ENCODE results near the gene C14orf119. TPM values are rescaled to one million over a fixed set of nuclear protein-coding genes. Genes with fewer than 3 reads are reported as not detected.

Gene C14orf119
- total RNA-seq, 3 donors from 2014 or later: 29.6 to 34.4 (median 32.8) TPM

DNA sequence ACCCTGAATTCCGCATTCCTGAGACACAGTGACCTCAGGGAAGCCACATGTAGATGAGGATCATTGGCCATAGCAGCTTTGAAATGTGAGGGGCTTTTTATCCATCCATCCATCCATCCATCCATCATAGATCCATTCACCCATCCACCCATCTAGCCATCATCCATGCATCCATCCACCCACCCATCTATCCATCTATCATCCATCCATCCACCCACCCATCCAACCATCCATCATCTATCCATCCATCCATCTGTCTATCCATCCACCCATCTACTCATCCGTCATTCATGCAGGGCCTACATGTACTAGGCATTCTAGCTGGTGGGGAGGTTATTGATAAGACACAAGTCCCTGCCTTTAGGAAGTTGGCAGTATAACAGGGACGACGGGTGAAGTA is 51.7 kb downstream of the C14orf119 start:
- H3K27me3 ChIP-seq: no peaks in the 10 kb centered on the region
- H3K27ac ChIP-seq: peak overlapping the region; percentile 81 to 86

DNA sequence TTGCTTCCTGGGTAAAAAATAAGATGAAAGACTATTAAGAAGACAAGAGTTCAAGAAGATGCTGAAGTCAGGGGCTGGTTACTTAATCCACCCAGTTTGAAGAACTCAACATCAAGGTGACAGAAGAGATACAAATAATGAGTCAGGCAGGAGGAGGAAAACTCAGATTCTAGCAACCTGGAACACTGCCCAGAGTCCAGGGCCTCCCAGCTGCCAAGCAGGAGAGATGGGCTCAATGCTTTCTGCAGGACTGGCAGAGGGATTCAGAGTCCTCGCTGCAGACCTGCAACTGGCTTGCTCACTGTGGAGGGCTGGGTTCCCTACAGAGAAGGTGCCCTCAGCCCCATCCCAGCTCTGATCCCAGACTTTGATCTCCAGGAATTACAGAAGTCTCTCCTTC is 52.4 kb downstream of the C14orf119 start:
- H3K4me3 ChIP-seq: no peak overlapping the region
- no peaks in the 10 kb centered on the region for H3K9me3 ChIP-seq
- DNase-seq (ENCODE audit: low spot score in 2 of 2): no peak
- intact Hi-C loops (cut with DNase I; ENCODE audit: low total_unique reads): no loop called here
- H3K27ac ChIP-seq: peak overlapping the region; percentile 81 to 86
- TF ChIP-seq, protein P1, sequence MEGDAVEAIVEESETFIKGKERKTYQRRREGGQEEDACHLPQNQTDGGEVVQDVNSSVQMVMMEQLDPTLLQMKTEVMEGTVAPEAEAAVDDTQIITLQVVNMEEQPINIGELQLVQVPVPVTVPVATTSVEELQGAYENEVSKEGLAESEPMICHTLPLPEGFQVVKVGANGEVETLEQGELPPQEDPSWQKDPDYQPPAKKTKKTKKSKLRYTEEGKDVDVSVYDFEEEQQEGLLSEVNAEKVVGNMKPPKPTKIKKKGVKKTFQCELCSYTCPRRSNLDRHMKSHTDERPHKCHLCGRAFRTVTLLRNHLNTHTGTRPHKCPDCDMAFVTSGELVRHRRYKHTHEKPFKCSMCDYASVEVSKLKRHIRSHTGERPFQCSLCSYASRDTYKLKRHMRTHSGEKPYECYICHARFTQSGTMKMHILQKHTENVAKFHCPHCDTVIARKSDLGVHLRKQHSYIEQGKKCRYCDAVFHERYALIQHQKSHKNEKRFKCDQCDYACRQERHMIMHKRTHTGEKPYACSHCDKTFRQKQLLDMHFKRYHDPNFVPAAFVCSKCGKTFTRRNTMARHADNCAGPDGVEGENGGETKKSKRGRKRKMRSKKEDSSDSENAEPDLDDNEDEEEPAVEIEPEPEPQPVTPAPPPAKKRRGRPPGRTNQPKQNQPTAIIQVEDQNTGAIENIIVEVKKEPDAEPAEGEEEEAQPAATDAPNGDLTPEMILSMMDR (IDR thresholded peaks at IDR 0.05): no peak
- no peak for TF ChIP-seq POLR2A (IDR thresholded peaks at IDR 0.05)
- TF ChIP-seq POLR2AphosphoS5 (IDR thresholded peaks at IDR 0.05): no peak
- no peaks in the 10 kb centered on the region for H3K36me3 ChIP-seq
- peaks cover 6 to 10% of the 10 kb centered on the region in 2 donors for H3K4me1 ChIP-seq
- H3K27me3 ChIP-seq: no peaks in the 10 kb centered on the region

More for the DNA sequence above, 51.7 kb downstream of the C14orf119 start:
- intact Hi-C loops (cut with DNase I; ENCODE audit: low total_unique reads): no loop called here
- no peak for DNase-seq (ENCODE audit: low spot score in 2 of 2)
- Histone ChIP-seq H3K4me3 (no peak overlapping the region), H3K36me3 (no peaks in the 10 kb centered on the region), H3K9me3 (no peaks in the 10 kb centered on the region), H3K4me1 (peaks cover 3 to 16% of the 10 kb centered on the region in 2 donors)
- TF ChIP-seq POLR2A (IDR thresholded peaks at IDR 0.05) (no peak), POLR2AphosphoS5 (IDR thresholded peaks at IDR 0.05) (no peak)
- TF ChIP-seq, protein P1 (IDR thresholded peaks at IDR 0.05): no peak

DNA sequence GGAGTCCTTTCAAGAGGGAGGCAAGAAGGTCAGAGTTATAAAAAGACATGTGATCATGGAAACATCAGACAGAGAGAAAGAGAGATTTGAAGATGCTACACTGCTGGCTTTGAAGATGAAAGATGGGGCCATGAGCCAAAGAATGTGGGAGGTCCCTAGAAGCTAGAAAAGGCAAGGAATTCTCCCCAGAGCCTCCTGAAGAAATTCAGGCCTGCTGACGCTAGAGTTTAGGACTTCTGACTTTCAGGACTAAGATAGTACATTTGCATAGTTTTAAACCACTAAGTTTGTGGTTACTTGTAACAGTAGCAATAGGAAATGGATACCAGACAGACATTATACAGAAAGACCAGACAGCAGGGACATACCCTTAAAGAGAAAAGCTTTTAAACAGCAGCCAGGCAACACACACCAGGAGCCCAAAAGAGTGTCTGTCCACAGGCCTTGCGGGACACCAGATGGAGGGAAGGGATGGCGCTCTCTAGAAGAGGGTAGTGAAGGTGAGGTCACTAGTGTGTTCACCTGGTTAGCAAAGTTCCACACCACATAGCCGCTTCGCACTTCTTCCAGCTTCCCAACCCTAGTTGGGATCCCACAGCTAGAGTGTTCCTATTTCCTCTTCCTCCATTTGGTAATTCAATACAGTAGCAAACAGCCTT is 53.4 kb downstream of the C14orf119 start:
- intact Hi-C loops (cut with DNase I; ENCODE audit: low total_unique reads): no loop called here
- Histone ChIP-seq H3K4me1 (peaks cover 3 to 16% of the 10 kb centered on the region in 2 donors), H3K36me3 (no peaks in the 10 kb centered on the region), H3K9me3 (no peaks in the 10 kb centered on the region), H3K4me3 (no peak overlapping the region), H3K27ac (peak overlapping the region; percentile 45 to 87), H3K27me3 (no peaks in the 10 kb centered on the region)
- TF ChIP-seq POLR2A (IDR thresholded peaks at IDR 0.05) (no peak), POLR2AphosphoS5 (IDR thresholded peaks at IDR 0.05) (no peak)
- TF ChIP-seq, protein P1 (IDR thresholded peaks at IDR 0.05): no peak
- no peak for DNase-seq (ENCODE audit: low spot score in 2 of 2)

DNA sequence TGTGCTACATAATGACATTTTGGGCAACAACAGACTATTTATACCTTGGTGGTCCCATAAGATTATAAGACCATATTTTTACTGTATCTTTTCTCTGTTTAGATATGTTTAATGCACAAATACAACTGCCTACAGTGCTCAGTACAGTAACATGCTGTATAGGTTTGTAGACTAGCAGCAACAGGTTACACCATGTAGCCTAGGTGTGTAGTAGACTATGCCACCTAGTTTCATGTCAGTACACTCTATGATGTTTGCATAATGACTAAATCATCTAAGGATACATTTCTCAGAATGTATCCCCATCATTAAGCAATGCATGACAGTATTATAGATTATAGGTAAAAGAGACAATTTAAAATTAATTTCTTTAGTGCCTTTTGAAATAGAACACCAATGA is 54.4 kb downstream of the C14orf119 start:
- Histone ChIP-seq H3K36me3 (no peaks in the 10 kb centered on the region), H3K27ac (peak overlapping the region; percentile 54 to 87), H3K4me1 (peaks cover 3 to 16% of the 10 kb centered on the region in 2 donors), H3K4me3 (no peak overlapping the region), H3K9me3 (no peaks in the 10 kb centered on the region), H3K27me3 (no peaks in the 10 kb centered on the region)
- intact Hi-C loops (cut with DNase I; ENCODE audit: low total_unique reads): no loop called here
- TF ChIP-seq, protein P1 (IDR thresholded peaks at IDR 0.05): no peak
- TF ChIP-seq POLR2AphosphoS5 (IDR thresholded peaks at IDR 0.05) (no peak), POLR2A (IDR thresholded peaks at IDR 0.05) (no peak)
- no peak for DNase-seq (ENCODE audit: low spot score in 2 of 2)

Other genes starting within 250 kb of the C14orf119 start
- gene LRP10, start 223.8 kb upstream of the C14orf119 start, total RNA-seq: 10 to 100 TPM; 70.1 to 97.5 (median 82.3) TPM
- gene REM2, start 212.3 kb upstream of the C14orf119 start, total RNA-seq: 1 to 10 TPM in 2 of 3 donors, under 1 TPM in 1; 0.96 to 1.3 (median 1.2) TPM
- 100 to 1,000 TPM in 2 of 3 donors, 10 to 100 TPM in 1; 85.5 to 194 (median 174) TPM for gene RBM23, start 176.4 kb upstream of the C14orf119 start, total RNA-seq
- 10 to 100 TPM; 48.6 to 80.6 (median 71.4) TPM for gene PRMT5, start 166.1 kb upstream of the C14orf119 start, total RNA-seq
- gene HAUS4, start 138.4 kb upstream of the C14orf119 start, total RNA-seq: 10 to 100 TPM; 67.3 to 86.5 (median 68.3) TPM
- gene AJUBA, start 113.0 kb upstream of the C14orf119 start, total RNA-seq: 10 to 100 TPM in 2 of 3 donors, 1 to 10 TPM in 1; 3.2 to 24.0 (median 18.7) TPM
- gene C14orf93, start 85.4 kb upstream of the C14orf119 start, total RNA-seq: 10 to 100 TPM; 10.8 to 24.1 (median 19.4) TPM
- 100 to 1,000 TPM; 120 to 144 (median 129) TPM for gene PSMB5, start 60.6 kb upstream of the C14orf119 start, total RNA-seq
- not detected for gene PSMB11, start 53.3 kb upstream of the C14orf119 start, total RNA-seq
- 1 to 10 TPM; 2.2 to 5.2 (median 3.2) TPM for gene CDH24, start 38.0 kb upstream of the C14orf119 start, total RNA-seq
- gene ACIN1, start 369 bp upstream of the C14orf119 start, total RNA-seq: 100 to 1,000 TPM; 106 to 151 (median 145) TPM
- not detected for gene CIROP, start 9.5 kb downstream of the C14orf119 start, total RNA-seq
- gene CEBPE, start 23.8 kb downstream of the C14orf119 start, total RNA-seq: under 1 TPM in 1 of 3 donors, not detected in 2; 0.32 TPM
- gene SLC7A8, start 88.2 kb downstream of the C14orf119 start, total RNA-seq: 10 to 100 TPM; 46.8 to 98.9 (median 61.9) TPM
- gene RNF212B, start 142.4 kb downstream of the C14orf119 start, total RNA-seq: not detected
- gene HOMEZ, start 190.6 kb downstream of the C14orf119 start, total RNA-seq: 10 to 100 TPM; 10.8 to 15.4 (median 12.0) TPM
- gene PPP1R3E, start 207.4 kb downstream of the C14orf119 start, total RNA-seq: 10 to 100 TPM in 1 of 3 donors, 1 to 10 TPM in 2; 8.2 to 11.6 (median 9.4) TPM
- gene BCL2L2, start 211.3 kb downstream of the C14orf119 start, total RNA-seq: 10 to 100 TPM; 28.8 to 55.5 (median 48.2) TPM
- gene PABPN1, start 226.0 kb downstream of the C14orf119 start, total RNA-seq: 10 to 100 TPM; 45.9 to 87.2 (median 74.1) TPM

All from breast epithelium (tissue), 4 donors.